K562 (cell line): ENCODE results near the gene IL2RG. TPM values are rescaled to one million over a fixed set of nuclear protein-coding genes. Genes with fewer than 3 reads are reported as not detected.

Experiments
- ATF3 ChIP-seq, 2 experiments: fragments of 450-650 bp in 1 of 2; sonication (generic) in 1 of 2; formaldehyde crosslinking in 1 of 2; IDR thresholded peaks in 1 of 2; conservative IDR thresholded peaks in 1 of 2; 2 replicates each; pipeline versions ENCODE4 v1.6.1 to v1.8.1; 2016 to 2023; ENCODE audit warnings: mild to moderate bottlenecking in 2 of 2, moderate library complexity in 2 of 2, inconsistent platforms in 1 of 2, missing genetic modification reagents in 1 of 2
- CHAMP1 ChIP-seq: fragments of 450-650 bp; IDR thresholded peaks from 2 replicates; pipeline ENCODE4 v1.6.1; 2016; ENCODE audit warnings: mild to moderate bottlenecking
- ETS1 ChIP-seq: conservative IDR thresholded peaks from 2 replicates; pipeline ENCODE4 v1.6.1; 2011; ENCODE audit warnings: low read depth, mild to moderate bottlenecking, low read length; ENCODE audit not compliant: control insufficient read depth
- EZH2 ChIP-seq: IDR thresholded peaks from 2 replicates; pipeline ENCODE4 v1.6.1; 2012; ENCODE audit warnings: low read depth, mild to moderate bottlenecking, inconsistent platforms, low read length, borderline replicate concordance
- JUN ChIP-seq, 2 experiments: sonication (generic) in 1 of 2; formaldehyde crosslinking in 1 of 2; IDR thresholded peaks; 2 replicates each; pipeline versions ENCODE4 v1.6.1 to v1.8.0; 2012 to 2022; ENCODE audit warnings: borderline replicate concordance in 2 of 2, mild to moderate bottlenecking in 2 of 2, improper control_type of control experiment in 1 of 2, low read depth in 1 of 2, low read length in 1 of 2, missing genetic modification reagents in 1 of 2
- MTA2 ChIP-seq: fragments of 450-650 bp; IDR thresholded peaks from 2 replicates; pipeline ENCODE4 v1.6.1; 2016; ENCODE audit warnings: low read depth
- MXI1 ChIP-seq: IDR thresholded peaks from 2 replicates; pipeline ENCODE4 v1.6.1; 2011; ENCODE audit warnings: low read depth, mild to moderate bottlenecking, improper control_type of control experiment, low read length
- POLR2H ChIP-seq: IDR thresholded peaks from 2 replicates; pipeline ENCODE4 v1.6.1; 2016; ENCODE audit warnings: missing genetic modification characterization, low read depth, mild to moderate bottlenecking, control low read depth, missing compliant biosample characterization, moderate library complexity
- PPARD ChIP-seq: fragments of 250-450 bp; sonication (Bioruptor Pico); IDR thresholded peaks from 2 replicates; pipeline ENCODE4 v1.8.0; 2022; ENCODE audit warnings: inconsistent platforms, mild to moderate bottlenecking, moderate library complexity
- SPI1 ChIP-seq: IDR thresholded peaks from 2 replicates; pipeline ENCODE4 v1.6.1; 2011; ENCODE audit warnings: low read depth, low read length, control low read depth, borderline replicate concordance
- SUPT5H ChIP-seq: fragments of 450-650 bp; IDR thresholded peaks from 2 replicates; pipeline ENCODE4 v1.6.1; 2016
- TCF15 ChIP-seq: fragments of 250-450 bp; sonication (Bioruptor Pico); IDR thresholded peaks from 2 replicates; pipeline ENCODE4 v1.8.0; 2022; ENCODE audit warnings: moderate library complexity, mild to moderate bottlenecking, inconsistent platforms
- THAP12 ChIP-seq: fragments of 250-450 bp; sonication (Bioruptor Pico); IDR thresholded peaks from 2 replicates; pipeline ENCODE4 v1.9.0; 2021; ENCODE audit warnings: mild to moderate bottlenecking, inconsistent platforms
- UBTF ChIP-seq, 2 experiments: IDR thresholded peaks; 2 replicates each; pipeline ENCODE4 v1.6.1; 2012; ENCODE audit warnings: improper control_type of control experiment in 2 of 2, low read depth in 2 of 2, low read length in 2 of 2, borderline replicate concordance in 1 of 2
- ZNF174 ChIP-seq: fragments of 250-450 bp; sonication (Bioruptor Pico); IDR thresholded peaks from 2 replicates; pipeline ENCODE4 v1.4.0; 2020; ENCODE audit warnings: mild to moderate bottlenecking
- ZNF212 ChIP-seq: fragments of 450-650 bp; formaldehyde crosslinking; IDR thresholded peaks from 2 replicates; pipeline ENCODE4 v1.4.0; 2020; ENCODE audit warnings: mild to moderate bottlenecking
- ZNF408 ChIP-seq: fragments of 250-450 bp; sonication (Bioruptor Pico); IDR thresholded peaks from 2 replicates; pipeline ENCODE4 v1.4.0; 2020; ENCODE audit warnings: low read depth, mild to moderate bottlenecking, moderate library complexity
- ZNF586 ChIP-seq: fragments of 450-650 bp; formaldehyde crosslinking; conservative IDR thresholded peaks from 2 replicates; pipeline ENCODE4 v1.4.0; 2020; ENCODE audit warnings: mild to moderate bottlenecking, moderate library complexity
- polyA plus RNA-seq, 8 experiments: library from polyadenylated mRNA; depleted of rRNA in 4 of 8; stranded (reverse) in 5 of 8; unstranded in 3 of 8; fragments of >200 nt; fragmentation: Nextera tagmentation in 2 of 8; fragmentation: Illumina TruSeq in 1 of 8; extraction: Ambion mirVana in 2 of 8; extraction: Trizol in 1 of 8; gene quantifications; 2 replicates each; pipeline versions ENCODE4 v1.2.1 to v1.2.3, GENCODE V29; 2011 to 2014; ENCODE audit warnings: inconsistent platforms in 1 of 8, missing spikeins in 1 of 8
- total RNA-seq, 7 experiments: library from RNA; depleted of rRNA in 6 of 7; stranded (reverse); fragments of >200 nt in 6 of 7; fragmentation: Illumina TruSeq in 2 of 7; extraction: Trizol in 2 of 7; gene quantifications; 2 replicates each; pipeline versions ENCODE4 v1.2.1 to v1.2.3, GENCODE V29; 2011 to 2021; ENCODE audit warnings: low replicate concordance in 1 of 7

Gene IL2RG
- total and polyA plus RNA-seq, 9 of the 15 experiments (the other 6 are each of a cell fraction or from before 2014, with no cell fraction given), result 5.5 to 55.4 (median 19.7) TPM

- TF ChIP-seq ATF3 (IDR thresholded peaks at IDR 0.05), result peak; percentile 84
- TF ChIP-seq ATF3 (CRISPR knock-in tag; conservative IDR thresholded peaks at IDR 0.05), result no peak
- TF ChIP-seq ZNF212, result no peak
- no peak for TF ChIP-seq POLR2H
- no peak for TF ChIP-seq THAP12 (CRISPR knock-in tag)
- TF ChIP-seq UBTF (IDR thresholded peaks at IDR 0.05; ENCODE audit: borderline replicate concordance in 1 of 2, low read depth in 2 of 2, low read length in 2 of 2), result no peak
- no peak for TF ChIP-seq MXI1
- TF ChIP-seq ZNF408, result no peak
- TF ChIP-seq JUN (IDR thresholded peaks at IDR 0.05; ENCODE audit: borderline replicate concordance, low read depth, low read length), result no peak
- TF ChIP-seq JUN (CRISPR knock-in tag; IDR thresholded peaks at IDR 0.05; ENCODE audit: borderline replicate concordance), result no peak
- no peak for TF ChIP-seq EZH2
- TF ChIP-seq ETS1, result no peak
- no peak for TF ChIP-seq ZNF586
- TF ChIP-seq MTA2, result no peak
- no peak for TF ChIP-seq ZNF174
- no peak for TF ChIP-seq SUPT5H
- no peak for TF ChIP-seq TCF15
- no peak for TF ChIP-seq PPARD (CRISPR knock-in tag)
- no peak for TF ChIP-seq CHAMP1
- TF ChIP-seq SPI1, result no peak
These were observed 5.0 kb downstream of the IL2RG start, which contains the start of gene CXorf65 (continued) for GRCh38 chrX:71106427-71106826.
